Measurements from ENCODE around the gene LGR4. TPM values are rescaled to one million over a fixed set of nuclear protein-coding genes. Genes with fewer than 3 reads are reported as not detected.

The LGR4 gene
- total RNA-seq, 3 donors from 2014 or later (not counting 1 experiment from before 2014, with no cell fraction given), result 0.08 to 0.70 (median 0.35) TPM

DNA sequence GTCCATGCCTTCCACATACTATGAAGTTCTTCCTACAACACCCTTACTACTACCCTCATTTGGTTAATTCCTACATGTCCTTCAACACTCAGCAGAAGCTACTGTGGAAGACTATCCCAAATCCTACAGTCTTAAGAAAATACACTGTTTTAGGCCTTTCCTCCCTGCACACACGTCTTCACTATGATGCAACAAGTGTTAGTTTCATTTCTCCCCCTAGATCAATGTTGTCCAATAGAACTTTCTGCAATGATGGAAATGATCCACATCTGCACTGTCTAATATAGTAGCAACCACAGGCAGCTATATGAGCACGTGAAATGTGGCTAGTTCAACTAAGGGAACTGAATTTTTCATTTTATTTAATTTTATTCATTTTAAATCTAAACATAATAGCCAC is 62.8 kb downstream of the LGR4 start:
- H3K4me3 ChIP-seq (ENCODE audit: low read length), result no peak overlapping the region
- DNase-seq (no peak), ATAC-seq (no peak)
- TF ChIP-seq CTCF (IDR thresholded peaks at IDR 0.05), result no peak
- Mint-ChIP-seq H3K4me3 (no peak overlapping the region), H3K36me3 (no peaks in the 10 kb centered on the region), H3K9me3 (no peaks in the 10 kb centered on the region), H3K4me1 (no peaks in the 10 kb centered on the region), H3K27ac (no peak overlapping the region), H3K27me3 (ENCODE audit: low read depth in 2 of 2) (peaks cover 3 to 6% of the 10 kb centered on the region in 2 donors)
- WGBS (ENCODE audit: insufficient coverage), result 56% methylated on average over 1 of the region's 2 CpGs
- no peaks in the 10 kb centered on the region for H3K27me3 ChIP-seq (ENCODE audit: control insufficient read depth, insufficient read depth, low read length)
- no peaks in the 10 kb centered on the region for H3K9me3 ChIP-seq (ENCODE audit: control insufficient read depth, insufficient read depth, low read length)
- H3K36me3 ChIP-seq (ENCODE audit: control insufficient read depth, insufficient read depth, low read length), result no peaks in the 10 kb centered on the region
- no peaks in the 10 kb centered on the region for H3K4me1 ChIP-seq (ENCODE audit: control insufficient read depth, insufficient read depth, low read length)
- H3K27ac ChIP-seq (ENCODE audit: low read length), result no peak overlapping the region
- intact Hi-C loops (cut with micrococcal nuclease), result no loop called here

GRCh38 chr11:27409049-27409448 is 63.5 kb downstream of the LGR4 start:
- ATAC-seq (no peak), DNase-seq (no peak)
- Mint-ChIP-seq H3K4me3 (no peak overlapping the region), H3K27ac (no peak overlapping the region), H3K27me3 (ENCODE audit: low read depth in 2 of 2) (peaks cover 3 to 5% of the 10 kb centered on the region in 2 donors), H3K36me3 (no peaks in the 10 kb centered on the region), H3K4me1 (no peaks in the 10 kb centered on the region), H3K9me3 (no peaks in the 10 kb centered on the region)
- H3K4me1 ChIP-seq (ENCODE audit: control insufficient read depth, insufficient read depth, low read length), result no peaks in the 10 kb centered on the region
- no peaks in the 10 kb centered on the region for H3K36me3 ChIP-seq (ENCODE audit: control insufficient read depth, insufficient read depth, low read length)
- H3K9me3 ChIP-seq (ENCODE audit: control insufficient read depth, insufficient read depth, low read length), result no peaks in the 10 kb centered on the region
- no peak overlapping the region for H3K4me3 ChIP-seq (ENCODE audit: low read length)
- H3K27ac ChIP-seq (ENCODE audit: low read length), result no peak overlapping the region
- intact Hi-C loops (cut with micrococcal nuclease), result no loop called here
- TF ChIP-seq CTCF (IDR thresholded peaks at IDR 0.05), result no peak
- H3K27me3 ChIP-seq (ENCODE audit: control insufficient read depth, insufficient read depth, low read length), result no peaks in the 10 kb centered on the region

DNA sequence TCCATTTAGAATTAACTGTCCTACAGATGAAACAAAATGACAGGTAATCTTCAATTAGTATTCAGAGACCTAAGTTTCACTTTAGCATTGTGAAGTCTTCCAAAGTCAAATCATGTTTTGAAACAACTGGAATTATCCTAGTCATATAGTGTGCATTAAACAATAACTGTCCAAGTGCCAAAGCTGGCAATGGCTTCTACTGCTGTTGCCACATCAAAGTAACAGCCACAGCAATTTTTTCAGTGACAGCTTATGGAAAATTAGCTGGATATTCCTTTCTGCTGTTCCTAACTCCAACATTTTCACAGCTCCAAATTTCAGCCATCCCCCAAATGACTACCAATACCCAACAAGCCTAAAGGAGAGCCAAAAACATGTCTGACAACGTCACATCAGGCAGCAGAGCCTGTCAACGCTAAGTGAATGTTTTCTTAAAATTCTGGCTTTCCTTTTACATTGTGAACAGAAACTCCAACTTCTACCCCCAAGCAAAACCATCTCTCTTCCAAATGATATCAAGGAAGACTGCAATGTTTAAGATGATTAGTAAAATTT is 64.3 kb downstream of the LGR4 start:
- Histone ChIP-seq H3K27me3 (ENCODE audit: control insufficient read depth, insufficient read depth, low read length) (no peaks in the 10 kb centered on the region), H3K4me3 (ENCODE audit: low read length) (no peak overlapping the region), H3K9me3 (ENCODE audit: control insufficient read depth, insufficient read depth, low read length) (no peaks in the 10 kb centered on the region), H3K4me1 (ENCODE audit: control insufficient read depth, insufficient read depth, low read length) (no peaks in the 10 kb centered on the region), H3K27ac (ENCODE audit: low read length) (no peak overlapping the region), H3K36me3 (ENCODE audit: control insufficient read depth, insufficient read depth, low read length) (no peaks in the 10 kb centered on the region)
- TF ChIP-seq CTCF (IDR thresholded peaks at IDR 0.05), result no peak
- Mint-ChIP-seq H3K36me3 (no peaks in the 10 kb centered on the region), H3K27ac (no peak overlapping the region), H3K4me3 (no peak overlapping the region), H3K4me1 (no peaks in the 10 kb centered on the region), H3K27me3 (ENCODE audit: low read depth in 2 of 2) (no peaks in the 10 kb centered on the region), H3K9me3 (no peaks in the 10 kb centered on the region)
- WGBS (ENCODE audit: insufficient coverage), result 90% methylated on average over 2 of the region's 2 CpGs
- DNase-seq, result no peak
- intact Hi-C loops (cut with micrococcal nuclease), result no loop called here
- ATAC-seq, result no peak
